DND-41 (cell line): Measurements from ENCODE around the gene IDUA.

Experiments used
- CTCF ChIP-seq: IDR thresholded peaks from 2 replicates; pipeline ENCODE4 v1.5.1; 2012; ENCODE audit warnings: borderline replicate concordance, low read length, moderate library complexity, mild to moderate bottlenecking; ENCODE audit not compliant: poor library complexity, severe bottlenecking; ENCODE audit errors: extremely low read depth
- EZH2 ChIP-seq: IDR thresholded peaks from 3 replicates; pipeline ENCODE4 v1.6.1; 2012; ENCODE audit warnings: borderline replicate concordance, low read depth, mild to moderate bottlenecking, moderate library complexity, low read length, inconsistent platforms; ENCODE audit not compliant: severe bottlenecking

- TF ChIP-seq CTCF (no peak), EZH2 (no peak)
Measured at GRCh38 chr4:1038948-1039492, 52.2 kb downstream of the IDUA start.
